Prostate gland (tissue), 2 donors: ENCODE measurements around the gene UNC119B.

Experiments
- POLR2A ChIP-seq: fragments of 450-650 bp; IDR thresholded peaks from one replicate; pipeline ENCODE4 v1.6.1; 2016; ENCODE audit warnings: antibody characterized with exemption, mild to moderate bottlenecking
- POLR2AphosphoS5 ChIP-seq: sonication (generic); formaldehyde crosslinking; IDR thresholded peaks from one replicate; pipeline ENCODE4 v1.6.1; 2017; ENCODE audit warnings: antibody characterized with exemption
- TF ChIP-seq, protein P1 (sequence below), 4 experiments: fragments of 200-600 bp in 2 of 4; fragments of 450-650 bp in 2 of 4; sonication (generic) in 2 of 4; IDR thresholded peaks; 1 replicate in 3 of 4; 2 replicates in 1 of 4; pipeline ENCODE4 v1.5.1; 2016 to 2019; ENCODE audit warnings: antibody characterized with exemption in 4 of 4, mild to moderate bottlenecking in 2 of 4, moderate library complexity in 2 of 4

DNA sequence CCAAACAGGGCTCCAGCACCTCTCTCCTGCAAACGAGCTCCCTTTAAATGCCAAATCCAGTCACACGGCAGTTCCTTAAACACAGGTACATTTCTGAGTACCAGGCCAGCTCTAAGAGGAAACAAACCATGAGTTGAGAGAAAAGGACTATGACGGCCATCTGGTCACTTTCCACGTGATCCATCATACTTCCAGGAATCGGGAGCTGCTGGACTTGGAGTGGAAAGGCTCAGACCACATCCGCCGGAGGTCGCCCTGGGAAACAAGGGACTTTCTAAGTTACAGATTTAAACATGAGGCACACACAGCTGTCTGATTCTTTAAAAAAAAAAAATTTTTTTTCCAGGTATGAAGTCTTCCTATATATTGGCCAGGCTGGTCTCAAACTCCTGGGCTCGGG lies 54.6 kb downstream of the UNC119B start:
- TF ChIP-seq, protein P1, sequence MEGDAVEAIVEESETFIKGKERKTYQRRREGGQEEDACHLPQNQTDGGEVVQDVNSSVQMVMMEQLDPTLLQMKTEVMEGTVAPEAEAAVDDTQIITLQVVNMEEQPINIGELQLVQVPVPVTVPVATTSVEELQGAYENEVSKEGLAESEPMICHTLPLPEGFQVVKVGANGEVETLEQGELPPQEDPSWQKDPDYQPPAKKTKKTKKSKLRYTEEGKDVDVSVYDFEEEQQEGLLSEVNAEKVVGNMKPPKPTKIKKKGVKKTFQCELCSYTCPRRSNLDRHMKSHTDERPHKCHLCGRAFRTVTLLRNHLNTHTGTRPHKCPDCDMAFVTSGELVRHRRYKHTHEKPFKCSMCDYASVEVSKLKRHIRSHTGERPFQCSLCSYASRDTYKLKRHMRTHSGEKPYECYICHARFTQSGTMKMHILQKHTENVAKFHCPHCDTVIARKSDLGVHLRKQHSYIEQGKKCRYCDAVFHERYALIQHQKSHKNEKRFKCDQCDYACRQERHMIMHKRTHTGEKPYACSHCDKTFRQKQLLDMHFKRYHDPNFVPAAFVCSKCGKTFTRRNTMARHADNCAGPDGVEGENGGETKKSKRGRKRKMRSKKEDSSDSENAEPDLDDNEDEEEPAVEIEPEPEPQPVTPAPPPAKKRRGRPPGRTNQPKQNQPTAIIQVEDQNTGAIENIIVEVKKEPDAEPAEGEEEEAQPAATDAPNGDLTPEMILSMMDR (IDR thresholded peaks at IDR 0.05) = no peak
- TF ChIP-seq POLR2AphosphoS5 = no peak
- TF ChIP-seq POLR2A = no peak
